ENCODE data around the gene CPNE1. TPM values are rescaled to one million over a fixed set of nuclear protein-coding genes. Genes with fewer than 3 reads are reported as not detected.
"Not testable (repeated sequence)": the region's sequence is repeated elsewhere in the genome, so short reads cannot be mapped to it uniquely, and the experiment has no call there.

CPNE1 gene
- total RNA-seq, 1 donor, result 92.0 TPM

GRCh38 chr20:35695245-35695749 is 30.6 kb upstream of the CPNE1 start:
- H3K4me3 ChIP-seq (ENCODE audit: low read depth, low read length), result no peak overlapping the region
- no peak for DNase-seq (ENCODE audit: low read depth)
- no peak for TF ChIP-seq CTCF (IDR thresholded peaks at IDR 0.05; ENCODE audit: insufficient read depth, low read depth, low read length)

GRCh38 chr20:35690265-35690664 is 25.6 kb upstream of the CPNE1 start:
- no peak for DNase-seq (ENCODE audit: low read depth)
- no peak for TF ChIP-seq CTCF (IDR thresholded peaks at IDR 0.05; ENCODE audit: insufficient read depth, low read depth, low read length)
- no peak overlapping the region for H3K4me3 ChIP-seq (ENCODE audit: low read depth, low read length)

GRCh38 chr20:35686872-35687271 is 22.2 kb upstream of the CPNE1 start:
- DNase-seq (ENCODE audit: low read depth); H3K4me3 ChIP-seq (ENCODE audit: low read depth, low read length): not testable (repeated sequence)
- TF ChIP-seq CTCF (IDR thresholded peaks at IDR 0.05; ENCODE audit: insufficient read depth, low read depth, low read length), result peak; percentile 31

GRCh38 chr20:35685368-35685767 is 20.7 kb upstream of the CPNE1 start:
- not testable (repeated sequence) for H3K4me3 ChIP-seq (ENCODE audit: low read depth, low read length); DNase-seq (ENCODE audit: low read depth)

- TF ChIP-seq CTCF (IDR thresholded peaks at IDR 0.05; ENCODE audit: insufficient read depth, low read depth, low read length), result no peak
- H3K4me3 ChIP-seq (ENCODE audit: low read depth, low read length), result no peak overlapping the region
- DNase-seq (ENCODE audit: low read depth), result peak; percentile 62
These were observed 17.3 kb upstream of the CPNE1 start for GRCh38 chr20:35681960-35682359.

- DNase-seq (ENCODE audit: low read depth), result no peak
- no peak overlapping the region for H3K4me3 ChIP-seq (ENCODE audit: low read depth, low read length)
- no peak for TF ChIP-seq CTCF (IDR thresholded peaks at IDR 0.05; ENCODE audit: insufficient read depth, low read depth, low read length)
These were observed 15.9 kb upstream of the CPNE1 start for GRCh38 chr20:35680452-35681183.

GRCh38 chr20:35674921-35675320 is 10.2 kb upstream of the CPNE1 start:
- no peak for TF ChIP-seq CTCF (IDR thresholded peaks at IDR 0.05; ENCODE audit: insufficient read depth, low read depth, low read length)
- no peak overlapping the region for H3K4me3 ChIP-seq (ENCODE audit: low read depth, low read length)
- DNase-seq (ENCODE audit: low read depth), result no peak

All from fibroblast of villous mesenchyme (primary cell).